Fibroblast of villous mesenchyme (primary cell): ENCODE data around the gene CAPS. TPM values are rescaled to one million over a fixed set of nuclear protein-coding genes. Genes with fewer than 3 reads are reported as not detected.

Source experiments
- DNase-seq: peaks from one replicate; pipeline ENCODE4 v3.0.0-alpha.2; 2010; ENCODE audit warnings: low read depth
- H3K4me3 ChIP-seq: 2 replicates; pipeline ENCODE4 v1.5.1; 2011; ENCODE audit warnings: low read depth, mild to moderate bottlenecking, low read length
- CTCF ChIP-seq: IDR thresholded peaks from 2 replicates; pipeline ENCODE4 v1.5.1; 2012; ENCODE audit warnings: low read depth, mild to moderate bottlenecking, low read length; ENCODE audit not compliant: insufficient read depth
- total RNA-seq: library from RNA; depleted of rRNA; stranded (reverse); fragments of >200 nt; gene quantifications from 2 replicates; pipeline ENCODE4 v1.2.3, GENCODE V29; 2012

CAPS gene
- total RNA-seq, 1 donor: 1.7 TPM

GRCh38 chr19:5929625-5930024 lies 15.6 kb downstream of the CAPS start:
- no peak for DNase-seq
- H3K4me3 ChIP-seq: no peak overlapping the region
- no peak for TF ChIP-seq CTCF

GRCh38 chr19:5931251-5931650 lies 17.2 kb downstream of the CAPS start:
- TF ChIP-seq CTCF: no peak
- no peak overlapping the region for H3K4me3 ChIP-seq
- no peak for DNase-seq

GRCh38 chr19:5932146-5932545 lies 18.1 kb downstream of the CAPS start:
- TF ChIP-seq CTCF: no peak
- no peak overlapping the region for H3K4me3 ChIP-seq
- no peak for DNase-seq

GRCh38 chr19:5932609-5933262 lies 18.7 kb downstream of the CAPS start:
- no peak for TF ChIP-seq CTCF
- no peak overlapping the region for H3K4me3 ChIP-seq
- DNase-seq: no peak

- no peak overlapping the region for H3K4me3 ChIP-seq
- no peak for TF ChIP-seq CTCF
- DNase-seq: no peak
Measured at GRCh38 chr19:5933391-5934068, 19.5 kb downstream of the CAPS start.

- DNase-seq: no peak
- no peak for TF ChIP-seq CTCF
- H3K4me3 ChIP-seq: no peak overlapping the region
Measured at GRCh38 chr19:5934069-5934401, 20.0 kb downstream of the CAPS start.
